ENCODE data around the gene RPA3. TPM values are rescaled to one million over a fixed set of nuclear protein-coding genes. Genes with fewer than 3 reads are reported as not detected.

The RPA3 gene
- total RNA-seq, 2 donors from 2014 or later, result 20.3 to 24.8 TPM

- no peak for DNase-seq
- no peak for ATAC-seq
- intact Hi-C loops (cut with DNase I), result no loop called here
Observed at GRCh38 chr7:7738177-7738576, 19.8 kb upstream of the RPA3 start.

GRCh38 chr7:7737674-7738073, 19.3 kb upstream of the RPA3 start:
- intact Hi-C loops (cut with DNase I), result no loop called here
- DNase-seq, result no peak
- ATAC-seq, result no peak

GRCh38 chr7:7736671-7737070, 18.3 kb upstream of the RPA3 start:
- intact Hi-C loops (cut with DNase I), result no loop called here
- DNase-seq (no peak), ATAC-seq (no peak)

- ATAC-seq, result no peak
- intact Hi-C loops (cut with DNase I), result no loop called here
- DNase-seq, result no peak
Observed at GRCh38 chr7:7732621-7733281, 14.3 kb upstream of the RPA3 start.

GRCh38 chr7:7731732-7732131, 13.3 kb upstream of the RPA3 start:
- DNase-seq, result no peak
- ATAC-seq, result peak in 1 of 2 donors; percentile 37
- intact Hi-C loops (cut with DNase I), result no loop called here

- ATAC-seq, result no peak
- intact Hi-C loops (cut with DNase I), result no loop called here
- DNase-seq, result no peak
Observed at GRCh38 chr7:7720750-7721621, 2.6 kb upstream of the RPA3 start.

GRCh38 chr7:7720193-7720592, 1.8 kb upstream of the RPA3 start:
- intact Hi-C loops (cut with DNase I), result no loop called here
- DNase-seq (no peak), ATAC-seq (no peak)

- DNase-seq (no peak), ATAC-seq (peak in 1 of 2 donors; percentile 90)
- intact Hi-C loops (cut with DNase I), result no loop called here
Observed at GRCh38 chr7:7719236-7719635, 829 bp upstream of the RPA3 start.

- DNase-seq (no peak), ATAC-seq (no peak)
- intact Hi-C loops (cut with DNase I), result no loop called here
Observed at GRCh38 chr7:7713730-7714129, 4.7 kb downstream of the RPA3 start.

GRCh38 chr7:7710469-7710868, 7.9 kb downstream of the RPA3 start:
- ATAC-seq, result no peak
- no peak for DNase-seq

GRCh38 chr7:7709291-7709690, 9.1 kb downstream of the RPA3 start:
- DNase-seq (no peak), ATAC-seq (no peak)
- intact Hi-C loops (cut with DNase I), result no loop called here

More at GRCh38 chr7:7710469-7710868, 7.9 kb downstream of the RPA3 start:
- intact Hi-C loops (cut with DNase I), result no loop called here

GRCh38 chr7:7707806-7708205, 10.6 kb downstream of the RPA3 start:
- no peak for ATAC-seq
- DNase-seq, result no peak
- intact Hi-C loops (cut with DNase I), result no loop called here

GRCh38 chr7:7707246-7707645, 11.2 kb downstream of the RPA3 start:
- no peak for ATAC-seq
- no peak for DNase-seq
- intact Hi-C loops (cut with DNase I), result no loop called here

GRCh38 chr7:7706556-7707172, 11.7 kb downstream of the RPA3 start:
- ATAC-seq, result no peak
- intact Hi-C loops (cut with DNase I), result no loop called here
- DNase-seq, result no peak

GRCh38 chr7:7706101-7706511, 12.3 kb downstream of the RPA3 start:
- ATAC-seq, result no peak

GRCh38 chr7:7705318-7705717, 13.1 kb downstream of the RPA3 start:
- intact Hi-C loops (cut with DNase I), result no loop called here
- DNase-seq, result no peak
- no peak for ATAC-seq

More at GRCh38 chr7:7706101-7706511, 12.3 kb downstream of the RPA3 start:
- no peak for DNase-seq
- intact Hi-C loops (cut with DNase I), result no loop called here

- DNase-seq (no peak), ATAC-seq (no peak)
- intact Hi-C loops (cut with DNase I), result no loop called here
Observed at GRCh38 chr7:7704867-7705266, 13.5 kb downstream of the RPA3 start.

GRCh38 chr7:7703427-7703826, 15.0 kb downstream of the RPA3 start:
- intact Hi-C loops (cut with DNase I), result no loop called here
- ATAC-seq (no peak), DNase-seq (no peak)

- ATAC-seq (no peak), DNase-seq (no peak)
- intact Hi-C loops (cut with DNase I), result no loop called here
Observed at GRCh38 chr7:7702826-7703225, 15.6 kb downstream of the RPA3 start.

GRCh38 chr7:7701527-7701926, 16.9 kb downstream of the RPA3 start:
- DNase-seq (no peak), ATAC-seq (no peak)
- intact Hi-C loops (cut with DNase I), result no loop called here

Data from left cardiac atrium (tissue), 4 donors.